Measurements from ENCODE around the gene TBC1D13.
"Not testable (repeated sequence)": the region's sequence is repeated elsewhere in the genome, so short reads cannot be mapped to it uniquely, and the experiment has no call there.

The TBC1D13 gene

DNA sequence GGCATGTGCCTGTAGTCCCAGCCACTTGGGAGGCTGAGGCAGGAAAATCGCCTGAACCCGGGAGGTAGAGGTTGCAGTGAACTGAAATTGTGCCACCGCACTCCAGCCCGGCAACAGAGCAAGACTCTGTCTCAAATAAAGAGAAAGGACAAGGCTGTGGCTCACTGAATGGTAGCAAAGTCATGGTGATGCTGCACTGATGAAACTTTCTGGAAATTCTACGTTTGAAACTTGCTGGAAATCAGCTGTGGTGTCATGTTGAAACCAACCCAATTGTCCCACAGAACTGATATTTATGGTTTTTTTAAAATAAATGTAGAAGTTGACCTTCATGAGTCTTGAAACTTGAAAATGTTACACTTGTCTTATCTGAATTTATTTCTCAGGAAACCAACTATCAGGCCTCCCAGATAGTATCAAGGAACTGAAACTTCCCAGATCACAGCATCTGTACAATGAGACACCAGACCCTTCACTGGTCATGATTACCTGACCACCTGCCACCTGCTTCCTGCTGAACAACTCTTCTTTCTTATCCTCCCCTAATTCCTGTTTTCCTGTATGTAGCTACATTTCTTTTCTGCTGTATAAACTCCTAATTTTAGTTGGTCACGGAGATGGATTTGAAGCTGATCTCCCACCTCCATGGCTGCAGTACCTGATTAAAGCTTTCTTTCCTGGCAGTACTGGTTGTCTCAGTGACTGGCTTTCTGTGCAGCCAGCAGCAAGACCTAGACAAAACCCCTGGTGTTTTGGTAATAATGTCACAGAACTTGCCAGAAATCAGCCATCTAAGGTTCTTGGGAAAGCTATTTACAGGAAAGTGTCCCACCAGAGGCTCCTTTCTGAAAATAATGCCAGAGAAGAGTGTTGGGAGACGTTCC lies 5.6 kb upstream of the TBC1D13 start:
- no peak for DNase-seq

DNA sequence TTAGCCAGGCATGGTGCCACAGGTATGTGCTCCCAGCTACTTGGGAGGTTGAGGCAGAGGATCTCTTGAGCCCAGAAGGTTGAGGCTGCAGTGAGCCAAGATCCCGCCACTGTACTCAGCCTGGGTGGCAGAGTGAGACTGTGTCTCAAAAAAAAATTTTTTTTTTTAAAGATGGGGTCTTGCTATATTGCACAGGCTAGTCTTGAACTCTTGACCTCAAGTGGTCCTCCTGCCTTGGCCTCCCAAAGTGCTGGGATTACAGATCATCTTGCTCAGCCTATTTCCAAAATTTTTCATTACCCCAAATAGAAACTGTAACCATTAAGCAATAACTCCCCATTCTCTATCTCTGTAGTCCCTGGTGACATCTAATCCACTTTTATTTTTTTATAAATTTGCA lies 4.4 kb upstream of the TBC1D13 start:
- no peak for DNase-seq

DNA sequence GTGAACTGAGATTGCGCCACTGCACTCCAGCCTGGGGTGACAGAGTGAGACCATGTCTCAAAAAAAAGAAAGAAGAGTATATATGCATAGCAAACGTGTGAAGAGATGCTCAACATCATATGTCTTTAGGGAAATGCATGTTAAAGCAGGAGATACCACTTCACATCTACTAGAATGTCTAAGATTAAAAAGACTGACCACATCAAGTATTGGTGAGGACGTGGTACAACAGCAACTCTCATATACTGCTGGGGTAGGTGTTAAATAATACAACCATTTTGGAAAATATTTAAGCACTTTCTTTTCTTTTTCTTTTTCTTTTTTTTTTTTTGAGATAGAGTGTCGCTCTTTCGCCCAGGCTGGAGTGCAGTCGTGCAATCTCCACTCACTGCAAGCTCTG lies 1.6 kb upstream of the TBC1D13 start:
- DNase-seq, result no peak

DNA sequence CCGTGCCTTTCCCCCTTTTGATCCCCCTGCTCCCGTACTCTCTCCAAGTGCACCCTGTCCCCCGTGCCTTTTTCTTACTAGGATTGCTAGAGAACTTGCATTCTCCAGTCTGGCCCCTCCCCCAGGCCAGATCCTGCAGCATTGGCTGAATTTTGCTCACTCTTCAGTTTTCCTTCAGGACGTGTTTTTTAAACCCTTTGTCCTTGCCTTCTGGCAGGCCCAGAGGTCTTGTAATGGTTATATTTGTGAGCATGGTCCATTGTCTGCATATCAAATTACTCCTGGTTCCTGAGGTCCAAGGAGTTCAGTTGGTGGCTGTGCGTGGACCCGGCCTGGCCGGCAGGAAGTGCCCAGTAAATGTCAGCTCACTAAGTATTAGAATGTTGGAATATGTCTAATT lies 606 bp downstream of the TBC1D13 start:
- no peak for DNase-seq

DNA sequence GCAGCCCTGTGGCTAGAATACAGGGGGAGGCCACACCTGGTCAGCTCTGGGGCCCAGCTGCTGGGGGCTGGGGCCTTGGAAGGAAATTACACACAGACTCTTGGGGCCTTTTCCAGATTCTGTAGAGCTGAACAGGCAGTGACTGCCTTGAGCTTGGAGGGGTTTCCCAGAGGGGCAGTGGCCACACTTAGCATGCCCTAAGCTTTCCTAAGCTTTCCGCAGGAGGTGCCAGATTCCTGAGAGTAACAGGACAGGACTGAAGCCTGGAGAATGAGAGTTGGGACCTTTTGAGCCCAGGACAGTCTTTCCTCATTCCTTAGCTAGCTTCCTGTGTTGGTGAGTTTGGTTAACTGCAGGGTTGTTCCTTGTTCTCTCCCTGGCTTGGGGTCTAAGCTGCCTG lies 1.4 kb downstream of the TBC1D13 start:
- no peak for DNase-seq

DNA sequence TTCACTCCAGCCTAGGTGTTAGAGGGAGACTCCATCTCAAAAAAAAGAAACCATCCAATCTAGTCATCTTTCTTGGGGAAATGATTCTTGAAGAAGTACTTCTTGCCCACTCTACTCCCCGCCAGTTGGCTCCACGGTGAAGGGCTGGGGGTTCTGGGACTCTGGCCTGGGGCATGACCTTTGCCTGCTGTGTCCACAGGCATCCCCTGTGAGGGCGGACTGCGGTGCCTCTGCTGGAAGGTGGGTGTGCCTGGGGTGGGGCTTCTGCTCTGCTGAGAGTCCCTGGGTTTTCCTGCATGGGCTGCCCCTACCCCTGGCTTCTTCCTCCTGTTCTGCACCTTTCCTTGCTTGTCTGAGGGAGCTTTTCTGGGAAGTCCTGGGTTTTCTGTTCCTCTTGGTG lies 3.5 kb downstream of the TBC1D13 start:
- DNase-seq, result no peak

DNA sequence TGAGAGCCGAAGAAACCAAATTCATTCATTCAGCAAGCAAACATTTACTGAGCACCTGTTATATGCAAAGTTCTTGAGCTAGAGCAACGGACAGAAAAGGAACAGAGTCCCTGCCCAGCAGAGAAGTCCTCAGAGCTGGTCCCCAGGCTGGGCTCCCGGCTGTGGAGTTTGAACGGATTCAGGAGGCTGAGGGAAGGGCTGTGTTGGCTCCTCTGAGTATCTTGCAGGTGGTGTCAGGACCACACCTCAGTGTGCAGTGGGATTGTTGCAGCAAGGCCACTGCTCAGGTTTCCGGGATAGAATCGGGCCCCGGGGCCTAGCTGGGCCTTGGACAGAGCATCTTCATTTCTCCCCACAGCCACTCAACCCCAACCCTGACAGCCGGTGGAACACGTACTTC lies 5.1 kb downstream of the TBC1D13 start:
- no peak for DNase-seq

DNA sequence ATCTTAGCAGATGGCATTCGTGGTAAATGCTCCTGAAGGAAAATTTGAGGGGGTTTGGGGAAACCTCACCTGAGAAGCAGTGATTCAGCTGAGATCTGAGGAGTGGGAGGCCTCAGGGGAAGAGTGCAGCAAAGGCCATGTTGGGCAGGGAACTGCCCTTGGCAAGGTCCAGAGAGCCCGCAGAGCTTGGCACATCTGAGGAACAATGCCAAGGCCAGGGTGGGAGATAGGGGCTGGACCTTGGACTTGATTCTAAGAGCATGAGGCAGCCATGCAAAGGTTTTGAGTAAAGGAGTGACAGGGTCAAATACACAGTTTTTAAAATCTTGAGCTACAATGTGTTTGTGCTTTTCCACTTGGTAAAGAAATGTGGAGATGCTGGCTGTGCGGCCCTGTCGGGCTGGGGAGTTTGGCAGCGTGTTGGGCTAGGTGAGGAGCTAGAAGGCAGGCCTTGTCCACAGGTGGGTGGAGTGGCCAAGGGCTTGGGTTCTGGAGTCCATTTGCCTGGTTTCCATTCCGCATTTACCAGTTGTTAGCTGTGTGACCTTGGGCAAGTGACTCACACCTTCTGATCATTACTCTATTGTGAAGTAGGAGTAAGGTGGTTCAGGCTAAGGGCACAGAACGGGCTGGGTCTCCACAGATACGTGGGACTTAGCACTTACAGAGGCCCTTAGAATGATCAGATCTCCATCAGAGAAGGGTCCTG lies 6.1 kb downstream of the TBC1D13 start:
- DNase-seq, result no peak

DNA sequence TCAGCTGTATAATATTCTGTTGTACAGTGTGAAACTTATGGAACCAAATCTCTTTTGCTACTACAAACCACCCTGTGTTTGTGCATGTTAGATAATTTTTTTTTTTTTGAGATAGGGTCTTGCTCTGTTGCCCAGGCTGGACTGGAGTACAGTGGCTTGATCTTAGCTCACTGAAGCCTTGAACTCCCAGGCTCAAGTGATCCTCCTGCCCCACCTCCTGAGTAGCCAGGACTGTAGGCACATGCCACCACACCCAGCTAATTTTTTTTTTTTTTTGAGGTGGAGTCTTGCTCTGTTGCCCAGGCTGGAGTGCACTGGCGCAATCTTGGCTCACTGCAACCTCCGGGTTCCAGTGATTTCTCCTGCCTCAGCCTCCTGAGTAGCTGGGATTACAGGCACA lies 7.9 kb downstream of the TBC1D13 start:
- not testable (repeated sequence) for DNase-seq

DNA sequence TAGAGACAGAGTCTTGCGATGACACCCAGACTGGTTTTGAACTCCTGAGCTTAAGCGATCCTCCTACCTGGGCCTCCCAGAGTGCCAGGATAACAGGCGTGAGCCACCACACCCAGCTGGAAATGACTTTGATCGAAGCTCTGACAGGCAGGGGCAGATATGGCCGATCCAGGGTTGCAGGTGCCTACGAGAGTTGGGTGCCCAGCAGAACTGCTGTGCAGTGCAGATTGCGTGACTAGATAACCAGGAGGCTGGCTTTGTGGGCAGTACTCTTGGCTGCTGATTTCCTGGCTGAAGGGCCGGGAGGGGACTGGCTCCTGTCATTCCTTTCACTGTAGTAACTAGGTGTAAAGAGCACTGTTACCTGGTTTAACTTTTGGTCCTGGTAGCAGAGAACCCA lies 11.8 kb downstream of the TBC1D13 start:
- DNase-seq, result no peak

DNA sequence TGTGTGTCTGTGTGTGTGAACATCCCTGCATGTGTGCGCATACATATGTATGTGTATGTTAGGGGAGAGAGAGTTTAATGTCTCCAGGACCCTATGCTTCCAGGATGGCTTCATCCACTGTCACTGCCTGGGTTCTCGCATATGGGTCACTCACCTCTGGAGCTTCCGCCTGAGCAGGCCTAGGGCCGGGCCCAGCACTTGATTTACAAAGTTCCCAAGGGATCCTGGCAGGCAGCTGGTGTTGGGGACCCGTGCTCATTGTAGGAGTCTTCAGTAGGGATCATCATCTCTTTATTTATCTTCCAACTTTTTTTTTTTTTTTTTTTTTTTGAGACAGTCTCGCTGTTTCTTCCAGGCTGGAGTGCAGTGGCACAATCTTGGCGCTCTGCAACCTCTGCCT lies 13.0 kb downstream of the TBC1D13 start:
- no peak for DNase-seq

DNA sequence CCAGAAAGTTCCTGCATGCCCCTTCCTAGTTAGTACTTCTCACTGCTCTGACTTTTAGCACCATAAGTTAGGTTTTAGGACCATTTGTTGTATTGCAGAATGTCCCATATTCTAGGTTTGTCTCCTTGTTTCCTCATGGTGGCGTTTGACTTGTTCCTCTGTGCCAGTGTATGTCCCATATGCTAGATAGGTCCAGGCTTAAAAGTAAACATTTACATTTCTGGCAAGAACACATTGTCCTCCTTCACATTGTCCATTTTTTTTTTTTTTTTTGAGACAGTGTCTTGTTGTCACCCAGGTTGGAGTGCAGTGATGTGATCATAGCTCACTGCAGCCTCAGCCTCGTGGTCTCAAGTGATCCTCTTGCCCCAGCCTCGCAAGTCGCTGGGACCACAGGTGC lies 15.4 kb downstream of the TBC1D13 start:
- no peak for DNase-seq

DNA sequence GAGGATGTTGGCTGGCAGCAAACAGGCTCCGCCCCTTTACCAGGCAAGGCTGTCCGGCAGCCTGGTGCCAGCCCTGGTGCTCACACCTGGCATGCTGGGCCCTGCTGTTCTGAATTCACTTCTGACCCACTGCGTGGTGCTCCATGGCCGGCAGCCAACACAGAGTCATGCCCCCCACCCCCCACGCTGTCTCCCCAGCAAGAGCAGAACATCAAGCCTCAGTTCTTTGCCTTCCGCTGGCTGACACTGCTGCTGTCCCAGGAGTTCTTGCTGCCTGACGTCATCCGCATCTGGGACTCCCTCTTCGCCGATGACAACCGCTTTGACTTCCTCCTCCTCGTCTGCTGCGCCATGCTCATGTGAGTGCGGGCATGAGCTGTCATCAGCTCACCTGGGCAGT lies 18.6 kb downstream of the TBC1D13 start:
- no peak for DNase-seq

DNA sequence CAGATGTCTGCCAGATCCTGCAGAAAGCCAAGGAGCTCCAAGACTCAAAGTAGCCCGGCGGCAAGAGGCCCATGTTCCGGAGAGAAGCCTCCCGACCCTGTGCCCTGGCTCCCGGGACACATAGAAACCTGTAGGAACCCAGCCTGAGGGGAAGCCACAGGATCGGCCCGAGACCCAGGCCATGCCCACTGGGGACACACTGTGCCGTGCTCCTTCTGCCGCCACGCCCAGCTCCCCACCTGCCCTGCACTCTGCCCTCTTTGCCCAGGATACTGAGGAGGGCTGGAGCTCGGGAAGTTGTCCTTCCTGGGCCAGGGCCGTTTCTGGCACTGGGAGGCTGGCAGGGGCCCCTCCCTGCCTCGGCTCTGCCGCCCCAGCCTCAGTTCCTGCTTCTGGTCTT lies 20.8 kb downstream of the TBC1D13 start:
- no peak for DNase-seq

DNA sequence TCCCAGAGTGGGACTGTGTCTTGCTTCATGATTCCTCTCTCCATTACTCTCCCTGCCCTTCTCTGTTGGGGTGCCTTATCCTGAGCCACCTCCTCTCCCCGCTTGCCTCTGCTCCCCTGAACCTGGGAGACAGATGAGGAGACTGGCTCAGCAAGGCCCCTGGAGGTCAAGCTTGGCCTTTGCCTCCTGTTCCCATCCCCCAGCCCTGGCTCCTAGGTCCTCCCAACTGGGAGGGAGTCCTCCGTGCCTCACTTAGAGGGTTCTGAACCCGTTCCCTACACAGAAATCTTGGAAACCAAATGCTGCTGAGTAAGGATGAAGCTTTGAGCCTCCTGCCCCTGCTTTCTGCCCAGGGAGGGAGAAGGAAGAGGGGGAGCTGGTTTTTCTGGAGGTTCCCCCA lies 21.5 kb downstream of the TBC1D13 start:
- no peak for DNase-seq

DNA sequence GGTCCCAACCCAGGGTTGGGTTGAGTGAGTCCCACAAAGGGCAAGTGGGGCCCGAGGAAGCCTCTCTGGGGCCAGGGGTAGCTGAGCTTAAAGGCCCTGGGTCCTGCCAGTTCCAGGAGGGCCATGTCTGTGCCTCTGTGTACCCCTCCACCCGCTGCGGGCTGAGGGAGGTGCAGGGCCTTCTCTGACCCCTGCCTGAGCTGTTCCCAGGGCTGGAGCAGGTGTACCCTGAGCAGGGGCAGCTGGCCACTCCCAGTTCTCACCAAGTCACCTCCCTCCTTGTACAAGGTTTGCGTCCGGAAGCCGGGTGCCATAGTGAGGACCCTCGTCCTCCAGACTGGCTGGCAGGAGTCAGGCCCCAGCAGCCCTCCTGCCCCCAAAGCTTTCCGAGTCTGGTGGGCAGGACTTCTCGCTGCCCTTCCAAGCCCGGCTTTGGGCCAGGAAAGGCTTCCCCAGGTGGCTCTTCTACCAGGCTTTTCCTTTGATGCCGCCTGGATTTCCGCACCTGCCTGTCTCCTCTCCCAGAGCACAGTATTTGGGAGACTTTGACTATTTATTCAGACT lies 22.1 kb downstream of the TBC1D13 start:
- DNase-seq, result no peak

DNA sequence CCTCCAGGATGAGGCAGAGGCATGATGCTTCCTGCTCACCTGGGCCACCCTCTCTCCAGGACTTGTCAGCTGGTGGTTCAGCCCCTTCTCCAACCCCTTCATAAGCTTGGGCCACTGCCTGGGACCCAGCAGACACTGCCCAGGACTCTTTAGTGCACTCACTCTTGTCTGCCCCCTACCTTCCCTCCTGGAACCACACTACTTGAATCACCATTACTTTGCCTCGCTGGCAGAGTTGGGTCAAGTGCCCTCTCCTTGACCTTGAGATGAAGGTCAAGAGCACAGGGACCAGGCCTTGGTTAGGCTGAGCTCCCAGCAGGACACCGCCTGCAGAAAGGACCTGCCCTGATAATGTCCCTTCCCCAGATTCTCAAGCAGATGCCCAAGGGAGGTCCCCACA lies 22.8 kb downstream of the TBC1D13 start:
- no peak for DNase-seq

DNA sequence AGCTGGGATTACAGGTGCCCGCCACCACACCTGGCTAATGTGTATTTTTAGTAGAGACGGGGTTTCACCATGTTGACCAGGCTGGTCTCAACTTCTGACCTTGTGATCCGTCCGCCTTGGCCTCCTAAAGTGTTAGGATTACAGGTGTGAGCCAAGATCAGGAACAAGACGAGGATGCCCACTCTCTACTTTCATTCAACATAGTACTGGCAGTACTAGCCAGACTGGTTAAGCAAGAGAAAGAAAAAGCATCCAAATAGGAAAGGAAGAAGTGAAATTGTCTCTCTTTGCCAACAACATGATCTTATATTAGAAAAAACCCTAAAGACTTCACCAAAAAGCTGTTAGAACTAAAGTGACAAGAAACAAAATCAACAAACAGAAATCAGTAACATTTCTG lies 23.8 kb downstream of the TBC1D13 start:
- DNase-seq, result no peak

DNA sequence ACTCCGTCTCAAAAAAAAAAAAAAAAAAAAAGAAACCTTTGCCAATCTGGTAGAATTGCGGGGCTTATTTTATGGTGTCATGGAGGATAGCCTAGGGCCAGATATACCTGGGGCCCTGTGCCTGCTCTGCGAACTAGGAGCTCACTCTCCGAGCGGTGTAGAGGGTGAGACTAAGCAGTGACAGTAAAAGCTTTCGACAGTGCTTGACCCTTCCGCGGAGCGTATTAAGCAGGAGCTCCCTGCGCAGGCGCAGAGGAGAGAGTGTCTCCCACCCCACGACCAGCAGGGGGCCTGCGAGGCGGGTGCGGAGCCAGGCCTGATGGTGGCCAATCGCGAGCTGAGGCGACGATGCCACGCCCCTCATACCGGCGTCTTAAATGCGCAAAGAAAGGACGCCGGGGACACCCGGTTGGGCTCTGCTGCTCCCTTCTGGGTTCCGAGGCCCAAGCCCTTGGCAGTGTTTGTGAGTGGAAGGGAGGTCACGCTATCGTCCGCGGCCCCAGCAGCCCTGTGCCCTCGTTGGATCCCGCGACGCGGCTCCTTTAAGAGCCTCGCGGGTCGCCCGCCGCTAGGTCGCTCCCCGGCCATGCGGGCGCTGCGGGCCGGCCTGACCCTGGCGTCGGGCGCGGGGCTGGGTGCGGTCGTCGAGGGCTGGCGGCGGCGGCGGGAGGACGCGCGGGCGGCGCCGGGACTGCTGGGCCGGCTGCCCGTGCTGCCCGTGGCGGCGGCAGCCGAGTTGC lies 31.2 kb downstream of the TBC1D13 start, which contains the start of gene ENDOG:
ENDOG (plus strand) TSS at position 402 of the 740 bp plus-strand sequence; CDS start at position 587, 185 bp downstream.
- peak; percentile 96 for DNase-seq

DNA sequence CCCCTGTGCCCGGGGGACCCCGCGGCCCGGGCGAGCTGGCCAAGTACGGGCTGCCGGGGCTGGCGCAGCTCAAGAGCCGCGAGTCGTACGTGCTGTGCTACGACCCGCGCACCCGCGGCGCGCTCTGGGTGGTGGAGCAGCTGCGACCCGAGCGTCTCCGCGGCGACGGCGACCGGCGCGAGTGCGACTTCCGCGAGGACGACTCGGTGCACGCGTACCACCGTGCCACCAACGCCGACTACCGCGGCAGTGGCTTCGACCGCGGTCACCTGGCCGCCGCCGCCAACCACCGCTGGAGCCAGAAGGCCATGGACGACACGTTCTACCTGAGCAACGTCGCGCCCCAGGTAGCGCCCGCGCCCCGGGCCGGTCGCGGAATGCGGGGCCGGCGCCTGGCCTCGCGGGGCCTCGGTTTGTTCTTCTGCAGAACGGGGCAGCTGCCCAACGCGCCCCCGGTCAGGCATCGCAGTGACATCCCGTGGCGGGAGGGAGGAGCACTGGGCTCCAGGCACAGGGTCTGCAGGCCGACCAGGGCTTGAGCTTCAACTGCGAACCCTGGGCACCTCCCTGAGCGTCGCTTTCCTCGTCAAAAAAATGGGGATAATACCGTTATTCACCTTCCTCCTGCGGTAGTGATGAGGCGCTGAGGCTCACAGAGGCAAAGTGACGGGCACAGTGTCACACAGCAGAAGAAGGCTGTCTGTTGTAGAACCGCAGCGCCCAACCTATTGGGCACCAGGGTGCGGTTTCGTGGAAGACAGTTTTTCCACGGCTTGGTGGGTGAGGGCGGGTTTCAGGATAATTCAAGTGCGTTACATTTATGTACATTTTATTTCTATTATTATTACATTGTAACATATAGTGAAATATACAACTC lies 32.0 kb downstream of the TBC1D13 start:
- peak; percentile 71 for DNase-seq
